A549 (cell line): ENCODE measurements around the gene SLC26A6. TPM values are rescaled to one million over a fixed set of nuclear protein-coding genes. Genes with fewer than 3 reads are reported as not detected.

ENCODE experiments used
- ATAC-seq, 2 experiments: fragments of 200-7000 bp in 1 of 2; fragments of >200 bp in 1 of 2; cut with Nextera tagmentation in 1 of 2; cut with Tn5 transposase in 1 of 2; 3 replicates each; pipeline versions ENCODE4 v1.8.0 to v1.9.1; 2018 to 2020; ENCODE audit warnings: mild to moderate bottlenecking in 1 of 2, moderate library complexity in 1 of 2
- CTCF ChIA-PET: fragments of 300-600 bp; sonication (Branson Sonifier 250); formaldehyde crosslinking; extraction: SDS; loops from one replicate; lab custom pipeline; 2021; ENCODE audit warnings: antibody characterized with exemption, inconsistent platforms; lab: Yijun Ruan, JAX
- POLR2A ChIA-PET: fragments of 350-600 bp; formaldehyde crosslinking; extraction: SDS; loops from one replicate; lab custom pipeline; 2021; ENCODE audit warnings: antibody characterized with exemption, inconsistent platforms; lab: Yijun Ruan, JAX
- DNase-seq, 2 experiments: peaks; one replicate each; pipeline versions ENCODE4 v3.0.0 to v3.0.0-alpha.2; 2011 to 2016; ENCODE audit warnings: low read depth in 1 of 2, low spot score in 1 of 2
- FAIRE-seq: peaks from 2 replicates; lab custom pipeline; 2011; peaks lifted over from hg19 to GRCh38; lab: Jason Lieb, UNC
- H3K27ac ChIP-seq, 2 experiments: fragments of >200 bp; sonication (Bioruptor Twin); formaldehyde crosslinking; 3 replicates each; pipeline ENCODE4 v1.5.1; 2016 to 2017
- H3K4me1 ChIP-seq: fragments of >200 bp; sonication (Bioruptor Twin); formaldehyde crosslinking; 3 replicates; pipeline ENCODE4 v1.6.1; 2016
- H3K4me2 ChIP-seq: fragments of >200 bp; sonication (Bioruptor Twin); formaldehyde crosslinking; 3 replicates; pipeline ENCODE4 v1.6.1; 2016
- H3K4me3 ChIP-seq: fragments of >200 bp; sonication (Bioruptor Twin); formaldehyde crosslinking; 3 replicates; pipeline ENCODE4 v1.5.1; 2016
- H3K9me3 ChIP-seq: fragments of >200 bp; sonication (Bioruptor Twin); formaldehyde crosslinking; 3 replicates; pipeline ENCODE4 v1.6.1; 2016
- BCL3 ChIP-seq: fragments of >200 bp; sonication (Bioruptor Twin); formaldehyde crosslinking; IDR thresholded peaks from 3 replicates; pipeline ENCODE4 v1.6.1; 2016
- CHD2 ChIP-seq: fragments of 150-350 bp; IDR thresholded peaks from 2 replicates; pipeline ENCODE4 v1.6.1; 2014; ENCODE audit warnings: low read length; ENCODE audit not compliant: partially characterized antibody
- EP300 ChIP-seq, 2 experiments: fragments of >200 bp; sonication (Bioruptor Twin); formaldehyde crosslinking; IDR thresholded peaks; 2 replicates in 1 of 2; 3 replicates in 1 of 2; pipeline ENCODE4 v1.6.1; 2016 to 2017
- FOSL2 ChIP-seq, 2 experiments: fragments of 450-650 bp in 1 of 2; fragments of >200 bp in 1 of 2; sonication (Bioruptor Twin) in 1 of 2; formaldehyde crosslinking; IDR thresholded peaks; 2 replicates each; pipeline versions ENCODE4 v1.5.0 to v1.6.1; 2016 to 2020; ENCODE audit warnings: mild to moderate bottlenecking in 1 of 2, moderate library complexity in 1 of 2
- HES2 ChIP-seq: fragments of >200 bp; sonication (Bioruptor Twin); formaldehyde crosslinking; IDR thresholded peaks from 2 replicates; pipeline ENCODE4 v1.6.1; 2016
- HOXB5 ChIP-seq: fragments of 250-450 bp; sonication (Bioruptor Pico); IDR thresholded peaks from 2 replicates; pipeline ENCODE4 v1.5.0; 2020; ENCODE audit warnings: mild to moderate bottlenecking, moderate library complexity
- JUN ChIP-seq, 2 experiments: fragments of >200 bp; sonication (Bioruptor Twin); formaldehyde crosslinking; IDR thresholded peaks; 2 replicates in 1 of 2; 3 replicates in 1 of 2; pipeline ENCODE4 v1.6.1; 2016 to 2017
- JUNB ChIP-seq: fragments of >200 bp; sonication (Bioruptor Twin); formaldehyde crosslinking; IDR thresholded peaks from 2 replicates; pipeline ENCODE4 v1.6.1; 2016
- KDM1A ChIP-seq: fragments of 200-600 bp; sonication (generic); IDR thresholded peaks from 2 replicates; pipeline ENCODE4 v1.6.1; 2016; ENCODE audit warnings: low read depth, mild to moderate bottlenecking
- NR3C1 ChIP-seq: fragments of >200 bp; sonication (Bioruptor Twin); formaldehyde crosslinking; IDR thresholded peaks from 3 replicates; pipeline ENCODE4 v1.6.1; 2017
- PBX3 ChIP-seq: IDR thresholded peaks from 2 replicates; pipeline ENCODE4 v1.6.1; 2012
- PHF8 ChIP-seq: fragments of 200-600 bp; sonication (generic); IDR thresholded peaks from 2 replicates; pipeline ENCODE4 v1.6.1; 2016; ENCODE audit warnings: low read depth, mild to moderate bottlenecking, antibody characterized with exemption, moderate library complexity, borderline replicate concordance
- POLR2A ChIP-seq: IDR thresholded peaks from 2 replicates; pipeline ENCODE4 v1.6.1; 2012; ENCODE audit warnings: mild to moderate bottlenecking, low read length
- POLR2AphosphoS2 ChIP-seq: conservative IDR thresholded peaks from 2 replicates; pipeline ENCODE4 v1.6.1; 2012; ENCODE audit warnings: low read length, improper control_type of control experiment, inconsistent platforms
- RCOR1 ChIP-seq: fragments of 150-350 bp; IDR thresholded peaks from 2 replicates; pipeline ENCODE4 v1.6.1; 2014; ENCODE audit warnings: antibody characterized with exemption, low read length, low read depth
- SMC3 ChIP-seq: fragments of >200 bp; sonication (Bioruptor Twin); formaldehyde crosslinking; IDR thresholded peaks from 3 replicates; pipeline ENCODE4 v1.6.1; 2018; ENCODE audit warnings: inconsistent platforms
- ZSCAN20 ChIP-seq: fragments of 250-450 bp; sonication (Bioruptor Pico); IDR thresholded peaks from 2 replicates; pipeline ENCODE4 v1.8.0; 2022; ENCODE audit warnings: mild to moderate bottlenecking, moderate library complexity
- WGBS: methylation state at CpG from one replicate; pipeline ENCODE4 v1.1.6; 2017; ENCODE audit errors: missing lambda C conversion rate; 5-methylcytosine and 5-hydroxymethylcytosine counted together
- polyA plus RNA-seq, 4 experiments: library from polyadenylated mRNA; depleted of rRNA in 3 of 4; stranded (reverse); fragments of >200 nt; fragmentation: RNase III in 1 of 4; extraction: RNeasy Plus Mini Kit Qiagen cat#74134 plus additional on column Dnase treatment in 1 of 4; gene quantifications; 2 replicates in 3 of 4; 3 replicates in 1 of 4; pipeline ENCODE4 v1.2.3, GENCODE V29; 2011 to 2017

Gene SLC26A6
- polyA plus RNA-seq, 2 of the 4 experiments (the other 2 are of a cell fraction) = 12.5 to 25.5 TPM

- CTCF ChIA-PET = interaction anchor here (0.5 to 4.3 kb wide), 26 partner anchors 8 to 176 kb away, joined by 3 to 46 read pairs (median 4); partner anchors contain the start of genes CELSR3, COL7A1, TMEM89 and UCN2
- H3K27ac ChIP-seq = peak overlapping the region; percentile 79 to 97
- no peaks in the 10 kb centered on the region for H3K9me3 ChIP-seq
- DNase-seq (peak; percentile 41 to 65), FAIRE-seq (no peak), ATAC-seq (peak; percentile 41 to 71)
- POLR2A ChIA-PET = interaction anchor here (1.2 to 2.1 kb wide), 2 partner anchors 28 to 161 kb away, joined by 3 to 9 read pairs; partner anchors contain the start of gene CELSR3
- peak overlapping the region; percentile 81 for H3K4me2 ChIP-seq
- TF ChIP-seq RCOR1 (no peak), POLR2A (peak; percentile 13; the same call in 1 of the 2 replicates), PHF8 (peak; percentile 34; the same call in 1 of the 2 replicates), KDM1A (no peak), BCL3 (0 out of 3 replicates have a peak, but pooled peaks have one; percentile 14)
- H3K4me3 ChIP-seq = peak overlapping the region; percentile 82
- peaks cover 16% of the 10 kb centered on the region for H3K4me1 ChIP-seq
- WGBS = 100% methylated on average over 1 of the region's 30 CpGs
Observed at GRCh38 chr3:48634661-48635221, 520 bp downstream of the SLC26A6 start.

- H3K4me2 ChIP-seq = peak overlapping the region; percentile 81
- no peak overlapping the region for H3K4me3 ChIP-seq
- peaks cover 16% of the 10 kb centered on the region for H3K4me1 ChIP-seq
- ATAC-seq (no peak), FAIRE-seq (no peak), DNase-seq (no peak)
- ChIA-PET POLR2A (interaction anchor here (2.1 kb wide), 1 partner anchor 29 kb away, joined by 9 read pairs; the partner anchor contains the start of gene CELSR3), CTCF (interaction anchor here (1.0 to 4.3 kb wide), 8 partner anchors 11 to 75 kb away, joined by 3 to 46 read pairs (median 4); partner anchors contain the start of genes COL7A1 and TMEM89)
- TF ChIP-seq PBX3 (no peak), BCL3 (no peak), EP300 (IDR thresholded peaks at IDR 0.05) (no peak), CHD2 (no peak), POLR2AphosphoS2 (no peak), FOSL2 (IDR thresholded peaks at IDR 0.05) (no peak), FOSL2 (CRISPR knock-in tag; IDR thresholded peaks at IDR 0.05) (no peak), HOXB5 (no peak), JUN (IDR thresholded peaks at IDR 0.05) (no peak), JUNB (no peak)
- peak overlapping the region in 1 of 2 experiments; percentile 97; a peak in 1 of 6 replicates for H3K27ac ChIP-seq
- 90% methylated on average over 2 of the region's 2 CpGs for WGBS
- no peaks in the 10 kb centered on the region for H3K9me3 ChIP-seq
Observed at GRCh38 chr3:48633743-48634142, 1.5 kb downstream of the SLC26A6 start.

GRCh38 chr3:48633256-48633655 lies 2.0 kb downstream of the SLC26A6 start:
- no peak for ATAC-seq
- POLR2A ChIA-PET = no interaction called here

More at GRCh38 chr3:48633256-48633655, 2.0 kb downstream of the SLC26A6 start:
- Histone ChIP-seq H3K4me3 (no peak overlapping the region), H3K9me3 (no peaks in the 10 kb centered on the region), H3K4me1 (peaks cover 16% of the 10 kb centered on the region), H3K4me2 (no peak overlapping the region), H3K27ac (no peak overlapping the region)
- FAIRE-seq (no peak), DNase-seq (no peak)
- CTCF ChIA-PET = interaction anchor here (1.0 to 4.3 kb wide), 6 partner anchors 12 to 75 kb away, joined by 3 to 46 read pairs (median 10); partner anchors contain the start of genes COL7A1 and TMEM89
- 94% methylated on average over 8 of the region's 15 CpGs for WGBS
- TF ChIP-seq SMC3 (no peak), ZSCAN20 (CRISPR knock-in tag) (no peak), HES2 (no peak), NR3C1 (no peak), JUN (IDR thresholded peaks at IDR 0.05) (no peak)
